Dedifferentiated amniotic fluid mesenchymal stem cell (primary cell): Measurements from ENCODE around the gene USP2.

Source experiments
- DNase-seq: peaks from one replicate; pipeline ENCODE4 v3.0.0-alpha.2; 2016; ENCODE audit errors: extremely low spot score

Gene USP2

DNA sequence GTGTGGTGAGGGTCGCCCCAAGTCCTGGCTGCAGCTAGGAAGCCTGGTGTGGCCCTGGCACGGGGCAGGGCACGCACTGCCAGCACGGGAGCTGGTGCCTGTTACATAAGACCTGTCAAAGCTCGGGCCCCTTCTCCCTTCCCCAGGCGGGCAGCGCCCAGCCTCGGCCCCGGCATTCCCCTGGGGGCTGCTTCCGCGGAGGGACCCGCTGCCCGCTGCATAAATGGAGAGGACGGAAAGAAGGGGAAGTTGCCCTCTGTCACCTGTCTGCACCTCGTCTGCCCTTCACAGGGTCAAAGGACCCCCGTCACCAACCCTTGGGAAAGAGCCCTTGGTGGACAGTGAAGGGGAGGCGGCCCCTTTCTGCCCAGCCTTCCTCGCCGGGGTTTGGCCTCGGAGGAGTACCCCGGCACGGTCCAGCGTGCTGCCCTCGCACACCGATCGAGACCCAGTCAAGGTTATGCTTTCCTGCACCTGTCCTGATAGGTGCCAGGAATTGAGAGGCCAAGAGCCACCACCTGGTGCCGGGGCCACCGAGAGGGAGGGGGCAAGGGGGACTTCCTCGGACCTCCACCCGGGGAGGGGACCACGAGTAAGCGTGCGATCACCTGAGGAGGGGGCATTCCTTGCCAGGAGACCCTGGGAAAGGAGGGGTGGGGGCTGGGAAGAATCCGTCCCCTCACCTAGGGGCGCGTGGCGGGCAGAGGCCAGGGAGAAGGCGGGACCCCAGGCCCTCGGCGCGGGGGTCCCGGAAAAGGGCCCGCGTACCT, 18.2 kb downstream of the USP2 start:
- no peak for DNase-seq

GRCh38 chr11:119362741-119363080, 18.8 kb downstream of the USP2 start:
- no peak for DNase-seq

DNA sequence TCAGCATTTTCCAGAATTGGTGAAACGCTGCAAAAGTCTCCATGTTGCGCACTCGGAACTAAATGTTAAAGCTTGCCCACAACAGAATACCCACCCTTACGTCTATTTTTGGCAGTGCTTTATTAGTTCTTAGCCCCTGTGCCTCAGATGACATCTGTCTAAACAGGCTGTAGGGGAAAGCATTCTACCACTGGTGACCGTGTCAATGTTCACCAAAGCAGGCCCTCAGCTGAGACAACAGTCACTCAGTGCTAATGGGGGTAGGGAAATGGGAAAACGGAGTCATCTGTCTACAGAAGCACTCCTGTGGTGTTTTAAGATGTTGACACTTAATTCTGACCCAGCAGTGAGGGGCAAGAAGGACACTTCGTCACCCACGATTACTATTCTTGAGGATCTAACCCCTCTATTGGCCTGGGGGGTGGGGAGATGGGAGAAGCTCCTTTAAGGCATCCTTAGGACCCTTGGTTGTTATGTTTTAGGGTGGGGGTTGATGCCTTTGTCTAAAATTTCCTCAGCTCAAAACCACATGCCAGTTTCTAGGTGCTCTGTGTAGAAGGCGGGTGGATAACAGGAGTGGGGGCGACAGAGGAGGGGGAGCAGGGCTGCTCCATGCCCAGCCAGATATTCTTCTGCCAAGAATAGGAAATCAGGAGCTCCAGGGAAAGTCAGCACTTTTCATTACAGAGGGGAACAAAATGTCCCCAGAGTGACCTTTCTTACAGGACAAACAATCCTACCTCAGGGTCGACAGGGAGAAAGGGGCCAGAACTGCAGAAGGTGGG, 19.4 kb downstream of the USP2 start:
- DNase-seq = no peak

- DNase-seq = peak; percentile 65
Measured at GRCh38 chr11:119361056-119361787, 20.3 kb downstream of the USP2 start.

- DNase-seq = no peak
Measured at GRCh38 chr11:119359365-119360214, 21.9 kb downstream of the USP2 start.

- DNase-seq = no peak
Measured at GRCh38 chr11:119357074-119357473, 24.4 kb downstream of the USP2 start.

- peak; percentile 73 for DNase-seq
Measured at GRCh38 chr11:119356349-119357031, 25.0 kb downstream of the USP2 start.

GRCh38 chr11:119355091-119355843, 26.2 kb downstream of the USP2 start:
- DNase-seq = no peak

DNA sequence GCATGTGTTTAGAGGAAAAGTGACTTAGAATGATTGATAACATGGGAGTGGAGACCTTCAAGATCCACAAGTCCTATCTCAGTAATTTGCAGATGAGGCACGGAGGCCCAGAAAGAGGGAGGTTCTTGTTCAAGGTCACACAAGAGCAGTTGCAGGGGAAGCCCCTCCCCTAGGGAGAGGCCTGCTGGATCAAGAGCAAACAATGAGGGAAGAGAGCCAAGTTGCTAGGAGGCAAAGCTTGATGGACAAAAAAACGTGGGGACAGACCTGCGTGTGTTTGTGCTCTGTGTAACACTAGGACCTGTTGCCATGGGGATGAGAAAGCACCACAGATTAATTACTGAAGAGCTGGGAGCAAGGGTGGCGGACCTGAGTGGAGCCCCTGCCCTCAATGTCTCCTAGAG, 28.6 kb downstream of the USP2 start:
- DNase-seq = no peak

DNA sequence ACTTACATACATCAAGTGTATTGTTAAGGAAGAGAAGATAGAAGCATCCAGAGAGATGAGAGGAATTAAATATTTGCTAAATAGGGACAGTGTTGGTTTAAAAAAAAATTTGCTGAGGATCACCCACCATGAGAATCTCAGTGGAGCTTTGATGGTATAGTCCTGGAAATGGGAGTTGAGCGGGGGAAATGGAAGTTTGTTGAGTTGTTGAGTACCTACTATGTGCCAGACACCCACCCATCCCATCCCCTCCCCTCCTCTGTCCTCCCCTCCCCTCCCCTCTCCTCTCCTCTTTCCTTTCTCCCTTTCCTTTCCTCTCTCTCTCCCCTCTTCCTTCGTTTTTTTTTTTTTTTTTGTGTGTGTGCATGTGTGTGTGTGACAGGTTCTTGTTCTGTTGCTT, 30.3 kb downstream of the USP2 start:
- no peak for DNase-seq

- DNase-seq = no peak
Measured at GRCh38 chr11:119350302-119350701, 31.2 kb downstream of the USP2 start.

DNA sequence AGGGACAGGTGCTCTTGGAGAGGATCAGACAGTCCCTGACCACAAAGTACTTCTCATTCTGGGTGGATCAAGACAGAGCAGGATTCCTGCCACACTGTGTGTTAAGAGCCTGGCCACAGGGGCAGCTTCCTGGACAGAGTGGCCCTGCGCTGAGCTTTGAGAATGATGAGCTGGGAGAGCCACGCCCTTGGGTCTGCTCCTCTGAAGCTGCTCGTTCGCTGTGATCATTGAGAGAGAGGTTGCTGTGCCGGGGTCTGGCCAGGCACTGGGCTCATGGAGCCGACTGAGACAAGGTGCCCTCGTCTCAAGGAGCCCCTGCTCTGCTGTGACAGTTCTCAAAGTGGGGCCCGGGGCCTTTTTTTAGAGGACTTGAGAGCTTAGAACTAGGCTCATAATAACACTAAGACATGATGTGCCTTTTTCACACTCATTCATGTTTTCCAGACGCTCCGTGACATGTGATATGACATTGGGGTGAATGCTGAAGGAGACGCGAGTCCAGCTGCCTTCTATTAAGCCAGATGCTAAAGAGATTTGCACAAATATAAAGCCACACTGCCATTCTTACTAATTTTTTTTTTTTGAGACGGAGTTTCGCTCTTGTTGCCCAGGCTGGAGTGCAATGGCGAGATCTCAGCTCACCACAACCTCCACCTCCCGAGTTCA, 33.4 kb downstream of the USP2 start:
- no peak for DNase-seq

DNA sequence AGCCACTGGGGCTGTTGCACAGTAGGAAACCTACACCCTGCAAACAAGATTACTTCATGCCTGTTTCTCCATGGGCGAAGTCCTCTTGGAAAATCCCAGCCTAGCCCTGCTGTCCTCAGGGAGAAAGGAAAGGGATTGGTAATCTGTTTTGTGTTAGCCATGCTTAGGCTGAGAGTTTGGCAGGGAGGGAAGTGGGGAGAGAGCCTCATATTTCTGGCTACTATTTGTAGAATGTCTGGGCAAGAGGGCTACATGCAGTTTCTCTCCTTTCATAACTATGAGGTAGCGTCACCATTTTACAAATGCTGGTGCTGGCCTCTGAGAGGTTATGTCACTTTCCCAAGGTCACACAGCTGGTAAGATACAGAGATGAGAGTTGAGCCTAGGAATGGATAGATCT, 34.2 kb downstream of the USP2 start:
- no peak for DNase-seq

GRCh38 chr11:119346605-119347004, 34.9 kb downstream of the USP2 start, which contains the start of gene MFRP:
Gene MFRP (minus strand): TSS chr11:119346705. CDS start chr11:119346513, 192 bp downstream.
- no peak for DNase-seq

DNA sequence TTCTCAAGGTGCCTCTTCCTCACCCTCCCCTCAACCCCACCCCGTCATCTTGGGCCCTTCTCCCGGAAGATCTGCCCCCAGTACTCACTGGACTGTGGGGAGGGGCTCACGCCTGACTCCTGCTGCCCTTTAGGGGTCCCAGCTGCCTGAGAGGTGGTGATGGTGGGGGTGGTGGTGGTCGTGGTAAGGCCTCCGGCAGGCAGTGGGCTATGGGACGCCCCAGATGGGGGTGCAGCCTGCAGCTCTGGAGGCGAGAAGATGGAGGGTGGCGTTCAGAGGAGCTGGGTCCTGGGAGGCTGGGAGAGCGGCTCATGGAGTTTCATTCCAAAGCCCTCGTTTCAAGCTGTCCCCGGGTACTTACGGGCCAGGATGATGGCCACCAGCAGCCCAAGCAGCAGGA, 35.8 kb downstream of the USP2 start:
- DNase-seq = no peak

GRCh38 chr11:119344291-119345010, 37.0 kb downstream of the USP2 start:
- DNase-seq = no peak

GRCh38 chr11:119343726-119344125, 37.8 kb downstream of the USP2 start:
- DNase-seq = no peak

DNA sequence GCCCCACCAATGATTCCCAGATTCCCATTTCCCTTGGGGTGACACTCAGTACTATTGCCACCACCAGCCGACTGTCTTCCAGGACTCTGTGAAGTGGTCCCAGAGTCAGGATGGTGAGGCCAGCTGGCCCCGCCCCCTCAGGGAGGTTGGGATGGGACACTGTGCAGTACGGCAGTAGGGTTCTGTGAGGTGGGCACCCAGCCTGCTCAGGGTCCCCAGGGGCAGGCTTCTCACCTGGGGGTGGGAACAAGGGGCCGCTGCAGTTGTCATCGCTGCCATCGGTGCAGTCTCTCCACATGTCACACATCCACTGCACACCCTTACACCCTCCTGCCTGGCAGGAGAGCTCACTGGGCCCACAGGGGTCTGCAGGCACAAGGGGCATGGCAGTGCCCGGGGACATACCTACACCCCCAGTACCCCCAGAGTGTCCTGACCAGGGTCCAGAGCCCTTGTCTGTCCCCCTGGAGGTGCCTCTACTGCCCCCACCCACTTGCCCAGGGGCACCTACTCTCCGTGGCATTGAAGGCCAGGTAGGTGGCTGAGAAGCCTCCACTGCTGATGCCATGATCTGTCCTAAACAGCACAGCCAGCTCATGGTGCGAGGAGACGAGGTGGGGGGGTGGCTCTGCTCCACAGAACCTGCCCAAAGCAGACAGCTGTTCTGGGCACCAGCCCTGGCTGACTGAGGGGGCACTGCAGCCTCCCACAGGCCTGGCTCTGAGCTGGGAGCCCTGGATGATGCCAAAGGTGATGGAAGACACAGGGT, 38.9 kb downstream of the USP2 start:
- DNase-seq = no peak

- no peak for DNase-seq
Measured at GRCh38 chr11:119342023-119342300, 39.5 kb downstream of the USP2 start.
